SK-N-SH (cell line): ENCODE data around the gene SOX30.

Source experiments
- CTCF ChIP-seq: fragments of 200-600 bp; sonication (generic); IDR thresholded peaks from 2 replicates; pipeline ENCODE4 v1.6.1; 2017; ENCODE audit warnings: antibody characterized with exemption, mild to moderate bottlenecking, moderate library complexity
- EZH2phosphoT487 ChIP-seq: fragments of 200-600 bp; sonication (generic); IDR thresholded peaks from 2 replicates; pipeline ENCODE4 v1.6.1; 2017; ENCODE audit warnings: low read depth, mixed run types, mild to moderate bottlenecking, antibody characterized with exemption, moderate library complexity, borderline replicate concordance
- FOXJ3 ChIP-seq: sonication (generic); formaldehyde crosslinking; IDR thresholded peaks from 2 replicates; pipeline ENCODE4 v1.5.1; 2020; ENCODE audit warnings: mild to moderate bottlenecking, missing genetic modification reagents
- MEF2A ChIP-seq: IDR thresholded peaks from 2 replicates; pipeline ENCODE4 v1.4.0; 2012; ENCODE audit warnings: low read depth, borderline replicate concordance
- NRF1 ChIP-seq: IDR thresholded peaks from 2 replicates; pipeline ENCODE4 v1.6.1; 2012; ENCODE audit warnings: low read depth, mild to moderate bottlenecking, low read length
- POLR2AphosphoS5 ChIP-seq: IDR thresholded peaks from 2 replicates; pipeline ENCODE4 v1.6.1; 2012; ENCODE audit warnings: low read depth, low read length
- RAD21 ChIP-seq: IDR thresholded peaks from 2 replicates; pipeline ENCODE4 v1.6.1; 2012; ENCODE audit warnings: mild to moderate bottlenecking, low read length
- RFX5 ChIP-seq: IDR thresholded peaks from 2 replicates; pipeline ENCODE4 v1.6.1; 2012; ENCODE audit warnings: mild to moderate bottlenecking, improper control_type of control experiment, low read length
- TCF12 ChIP-seq: IDR thresholded peaks from 2 replicates; pipeline ENCODE4 v1.4.0; 2012
- USF1 ChIP-seq: IDR thresholded peaks from 2 replicates; pipeline ENCODE4 v1.4.0; 2012; ENCODE audit warnings: low read depth, borderline replicate concordance
- YY1 ChIP-seq: IDR thresholded peaks from 2 replicates; pipeline ENCODE4 v1.4.0; 2012; ENCODE audit warnings: low read depth, mild to moderate bottlenecking

DNA sequence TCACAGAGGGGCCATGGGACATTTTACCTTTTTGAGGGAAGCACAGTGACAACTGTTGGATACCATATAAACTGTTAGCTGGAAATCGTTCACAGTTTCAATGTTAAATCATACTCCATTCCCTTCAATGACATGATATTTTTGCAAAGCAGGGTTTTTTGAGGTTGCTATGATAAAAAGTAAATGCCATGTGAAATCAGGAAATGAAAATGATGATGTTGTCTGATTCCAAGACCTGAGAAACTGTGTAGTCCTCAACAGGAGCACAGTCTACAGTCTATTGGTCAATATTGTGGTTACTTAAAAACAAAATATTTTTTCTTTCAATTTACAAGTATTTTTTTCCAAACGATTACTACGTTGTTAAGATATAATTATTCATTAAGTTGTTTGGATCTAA lies 52.7 kb downstream of the SOX30 start:
- TF ChIP-seq CTCF, result no peak
- TF ChIP-seq POLR2AphosphoS5, result no peak
- no peak for TF ChIP-seq RAD21
- no peak for TF ChIP-seq TCF12
- TF ChIP-seq EZH2phosphoT487, result no peak
- no peak for TF ChIP-seq MEF2A
- no peak for TF ChIP-seq NRF1
- no peak for TF ChIP-seq YY1
- no peak for TF ChIP-seq FOXJ3
- TF ChIP-seq RFX5, result no peak
- no peak for TF ChIP-seq USF1
